ENCODE results near the gene LGR6.

Gene LGR6

GRCh38 chr1:202160377-202160940, 33.1 kb upstream of the LGR6 start, which contains the start of gene PTPN7:
Gene PTPN7, minus strand, starts transcription at chr1:202160602. Its CDS starts 1,200 bp downstream, at chr1:202159402.
- no peaks in the 10 kb centered on the region for H3K4me1 ChIP-seq (ENCODE audit: control insufficient read depth, insufficient read depth, low read length)
- POLR2A ChIA-PET = interaction anchor here (0.6 kb wide), 1 partner anchor 191 kb away, joined by 4 read pairs; no protein-coding TSS in a partner anchor
- no peak within 1 kb of the TSS for H3K4me3 ChIP-seq (ENCODE audit: low read depth, low read length)
- H3K9me3 ChIP-seq (ENCODE audit: control insufficient read depth, insufficient read depth, low read depth, low read length) = no peaks in the 10 kb centered on the region
- TF ChIP-seq ZFHX2 (tag by site-specific recombination; conservative IDR thresholded peaks at IDR 0.05) = peak; percentile 67
- no peak for TF ChIP-seq ELK4 (IDR thresholded peaks at IDR 0.05; ENCODE audit: borderline replicate concordance, low read depth, low read length)
- TF ChIP-seq EGR2 (tag by site-specific recombination; IDR thresholded peaks at IDR 0.05; ENCODE audit: low read depth) = peak; percentile 66; the same call in 1 of the 2 replicates
- no peaks in the 10 kb centered on the region for H3K36me3 ChIP-seq (ENCODE audit: control insufficient read depth in 2 of 2, insufficient read depth in 1 of 2, low read length in 2 of 2)
- no peak within 1 kb of the TSS for H3K27ac ChIP-seq (ENCODE audit: extremely low read depth, low read depth, low read length)
- CTCF ChIA-PET = interaction anchor here (0.6 kb wide), 1 partner anchor 16 kb away, joined by 3 read pairs; no protein-coding TSS in a partner anchor

GRCh38 chr1:202161151-202162046, 32.2 kb upstream of the LGR6 start:
- ChIA-PET CTCF (interaction anchor here (1.3 kb wide), 1 partner anchor 15 kb away, joined by 3 read pairs; no protein-coding TSS in a partner anchor), POLR2A (no interaction called here)
- no peaks in the 10 kb centered on the region for H3K9me3 ChIP-seq (ENCODE audit: control insufficient read depth, insufficient read depth, low read depth, low read length)
- H3K4me1 ChIP-seq (ENCODE audit: control insufficient read depth, insufficient read depth, low read length) = no peaks in the 10 kb centered on the region
- H3K36me3 ChIP-seq (ENCODE audit: control insufficient read depth in 2 of 2, insufficient read depth in 1 of 2, low read length in 2 of 2) = no peaks in the 10 kb centered on the region
- no peak overlapping the region for H3K27ac ChIP-seq (ENCODE audit: extremely low read depth, low read depth, low read length)
- no peak overlapping the region for H3K4me3 ChIP-seq (ENCODE audit: low read depth, low read length)
- TF ChIP-seq ATF2 (tag by site-specific recombination; IDR thresholded peaks at IDR 0.05; ENCODE audit: low read depth) = no peak
- no peak for TF ChIP-seq GLI4 (tag by site-specific recombination; IDR thresholded peaks at IDR 0.05)
- peak; percentile 12; the same call in 1 of the 2 replicates for TF ChIP-seq SP2 (tag by site-specific recombination; IDR thresholded peaks at IDR 0.05)
- no peak for TF ChIP-seq GLIS2 (tag by site-specific recombination; IDR thresholded peaks at IDR 0.05)
- no peak for TF ChIP-seq ZFP69B (tag by site-specific recombination; IDR thresholded peaks at IDR 0.05)
- TF ChIP-seq ZNF423 (tag by site-specific recombination; IDR thresholded peaks at IDR 0.05) = no peak
- TF ChIP-seq HIC1 (tag by site-specific recombination; IDR thresholded peaks at IDR 0.05) = no peak

GRCh38 chr1:202162047-202162417, 31.6 kb upstream of the LGR6 start:
- POLR2A ChIA-PET = no interaction called here
- CTCF ChIA-PET = interaction anchor here (1.3 to 1.9 kb wide), 2 partner anchors 7 to 16 kb away, joined by 3 to 6 read pairs; no protein-coding TSS in a partner anchor
- no peak overlapping the region for H3K27ac ChIP-seq (ENCODE audit: extremely low read depth, low read depth, low read length)
- H3K4me1 ChIP-seq (ENCODE audit: control insufficient read depth, insufficient read depth, low read length) = no peaks in the 10 kb centered on the region
- no peaks in the 10 kb centered on the region for H3K36me3 ChIP-seq (ENCODE audit: control insufficient read depth in 2 of 2, insufficient read depth in 1 of 2, low read length in 2 of 2)
- H3K9me3 ChIP-seq (ENCODE audit: control insufficient read depth, insufficient read depth, low read depth, low read length) = no peaks in the 10 kb centered on the region
- peak; percentile 65 for TF ChIP-seq ZNF398 (tag by site-specific recombination; IDR thresholded peaks at IDR 0.05)
- TF ChIP-seq, protein P1, sequence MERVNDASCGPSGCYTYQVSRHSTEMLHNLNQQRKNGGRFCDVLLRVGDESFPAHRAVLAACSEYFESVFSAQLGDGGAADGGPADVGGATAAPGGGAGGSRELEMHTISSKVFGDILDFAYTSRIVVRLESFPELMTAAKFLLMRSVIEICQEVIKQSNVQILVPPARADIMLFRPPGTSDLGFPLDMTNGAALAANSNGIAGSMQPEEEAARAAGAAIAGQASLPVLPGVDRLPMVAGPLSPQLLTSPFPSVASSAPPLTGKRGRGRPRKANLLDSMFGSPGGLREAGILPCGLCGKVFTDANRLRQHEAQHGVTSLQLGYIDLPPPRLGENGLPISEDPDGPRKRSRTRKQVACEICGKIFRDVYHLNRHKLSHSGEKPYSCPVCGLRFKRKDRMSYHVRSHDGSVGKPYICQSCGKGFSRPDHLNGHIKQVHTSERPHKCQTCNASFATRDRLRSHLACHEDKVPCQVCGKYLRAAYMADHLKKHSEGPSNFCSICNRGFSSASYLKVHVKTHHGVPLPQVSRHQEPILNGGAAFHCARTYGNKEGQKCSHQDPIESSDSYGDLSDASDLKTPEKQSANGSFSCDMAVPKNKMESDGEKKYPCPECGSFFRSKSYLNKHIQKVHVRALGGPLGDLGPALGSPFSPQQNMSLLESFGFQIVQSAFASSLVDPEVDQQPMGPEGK (tag by site-specific recombination; IDR thresholded peaks at IDR 0.05) = no peak
- H3K4me3 ChIP-seq (ENCODE audit: low read depth, low read length) = no peak overlapping the region
